WTC11 (cell line): ENCODE data around the gene DESI2. TPM values are rescaled to one million over a fixed set of nuclear protein-coding genes. Genes with fewer than 3 reads are reported as not detected.

Experiments used
- ATAC-seq: fragments of 200-7000 bp; cut with Tn5 transposase; 2 replicates; pipeline ENCODE4 v1.10.0; 2021; ENCODE audit warnings: mild to moderate bottlenecking, moderate library complexity
- CTCF ChIA-PET: fragments of 300-600 bp; sonication (Branson Sonifier 250); formaldehyde crosslinking; loops from one replicate; lab custom pipeline; 2021; ENCODE audit warnings: antibody characterized with exemption; lab: Charles Lee
- POLR2A ChIA-PET: fragments of 350-600 bp; sonication (Branson Sonifier 250); formaldehyde crosslinking; loops from one replicate; lab custom pipeline; 2021; ENCODE audit warnings: antibody characterized with exemption; lab: Charles Lee
- DNase-seq: peaks from one replicate; pipeline ENCODE4 v3.0.0; 2021; ENCODE audit warnings: low spot score
- H3K27ac Mint-ChIP-seq: 2 replicates; pipeline ENCODE4 v1.8.0; 2021; ENCODE audit warnings: mixed read lengths
- H3K27me3 Mint-ChIP-seq: 2 replicates; pipeline ENCODE4 v1.8.0; 2021; ENCODE audit warnings: low read depth, mild to moderate bottlenecking, moderate library complexity, mixed read lengths
- H3K36me3 Mint-ChIP-seq: 2 replicates; pipeline ENCODE4 v1.8.0; 2021; ENCODE audit warnings: mixed read lengths
- H3K4me1 Mint-ChIP-seq: 2 replicates; pipeline ENCODE4 v1.8.0; 2022; ENCODE audit warnings: mixed read lengths
- H3K4me3 Mint-ChIP-seq: 2 replicates; pipeline ENCODE4 v1.8.0; 2021; ENCODE audit warnings: mild to moderate bottlenecking, moderate library complexity, mixed read lengths
- H3K9me3 Mint-ChIP-seq: 2 replicates; pipeline ENCODE4 v1.8.0; 2021; ENCODE audit warnings: mixed read lengths
- ATF1 ChIP-seq: sonication (generic); formaldehyde crosslinking; IDR thresholded peaks from 2 replicates; pipeline ENCODE4 v1.8.1; 2023; ENCODE audit warnings: mild to moderate bottlenecking, moderate library complexity, missing genetic modification reagents
- CREB1 ChIP-seq: sonication (generic); formaldehyde crosslinking; IDR thresholded peaks from 2 replicates; pipeline ENCODE4 v1.8.0; 2023; ENCODE audit warnings: mild to moderate bottlenecking, missing genetic modification reagents
- EMX1 ChIP-seq: fragments of 250-450 bp; sonication (Bioruptor Pico); IDR thresholded peaks from 2 replicates; pipeline ENCODE4 v1.8.0; 2021; ENCODE audit warnings: mild to moderate bottlenecking
- FOXJ3 ChIP-seq: sonication (generic); formaldehyde crosslinking; IDR thresholded peaks from 2 replicates; pipeline ENCODE4 v1.9.0; 2021; ENCODE audit warnings: missing genetic modification reagents, mild to moderate bottlenecking, borderline replicate concordance
- GABPB1 ChIP-seq: sonication (generic); formaldehyde crosslinking; IDR thresholded peaks from 2 replicates; pipeline ENCODE4 v1.8.1; 2023; ENCODE audit warnings: mild to moderate bottlenecking, missing genetic modification reagents
- NFATC4 ChIP-seq: fragments of 250-450 bp; sonication (Bioruptor Pico); IDR thresholded peaks from 2 replicates; pipeline ENCODE4 v1.9.0; 2021; ENCODE audit warnings: mild to moderate bottlenecking
- NFE2L1 ChIP-seq: sonication (generic); formaldehyde crosslinking; IDR thresholded peaks from 2 replicates; pipeline ENCODE4 v1.8.1; 2023; ENCODE audit warnings: missing genetic modification reagents
- NFYB ChIP-seq: sonication (generic); formaldehyde crosslinking; conservative IDR thresholded peaks from 2 replicates; pipeline ENCODE4 v1.8.0; 2022; ENCODE audit warnings: low read depth, missing genetic modification reagents
- SP1 ChIP-seq: sonication (generic); formaldehyde crosslinking; conservative IDR thresholded peaks from 2 replicates; pipeline ENCODE4 v1.8.1; 2022; ENCODE audit warnings: missing genetic modification reagents
- ZNF396 ChIP-seq: fragments of 250-450 bp; sonication (Bioruptor Pico); IDR thresholded peaks from 2 replicates; pipeline ENCODE4 v1.8.0; 2021; ENCODE audit warnings: mild to moderate bottlenecking, moderate library complexity, borderline replicate concordance
- ZNF671 ChIP-seq: fragments of 250-450 bp; sonication (Bioruptor Pico); IDR thresholded peaks from 2 replicates; pipeline ENCODE4 v1.8.0; 2021; ENCODE audit warnings: mild to moderate bottlenecking
- total RNA-seq: library from RNA; stranded (reverse); gene quantifications from 3 replicates; pipeline ENCODE4 v1.2.3, GENCODE V29; 2021
- TF ChIP-seq, protein P1 (sequence below): sonication (generic); formaldehyde crosslinking; conservative IDR thresholded peaks from 2 replicates; pipeline ENCODE4 v1.8.1; 2023; ENCODE audit warnings: mild to moderate bottlenecking, low read depth, missing genetic modification reagents, moderate library complexity
- TF ChIP-seq, protein P2 (sequence below): sonication (generic); formaldehyde crosslinking; IDR thresholded peaks from 2 replicates; pipeline ENCODE4 v1.8.0; 2023; ENCODE audit warnings: missing genetic modification reagents
- TF ChIP-seq, protein P3 (sequence below): sonication (generic); formaldehyde crosslinking; IDR thresholded peaks from 2 replicates; pipeline ENCODE4 v1.8.0; 2022; ENCODE audit warnings: mild to moderate bottlenecking, missing genetic modification reagents
- TF ChIP-seq, protein P4 (sequence below): sonication (generic); formaldehyde crosslinking; IDR thresholded peaks from 2 replicates; pipeline ENCODE4 v1.8.0; 2022; ENCODE audit warnings: mild to moderate bottlenecking, missing genetic modification reagents
- TF ChIP-seq, protein P5 (sequence below): fragments of 250-450 bp; sonication (Bioruptor Pico); IDR thresholded peaks from 2 replicates; pipeline ENCODE4 v1.9.0; 2021; ENCODE audit warnings: mild to moderate bottlenecking
- TF ChIP-seq, protein P6 (sequence below): fragments of 250-450 bp; sonication (Bioruptor Pico); conservative IDR thresholded peaks from 2 replicates; pipeline ENCODE4 v1.9.0; 2021; ENCODE audit warnings: mild to moderate bottlenecking

DESI2 gene
- total RNA-seq, 1 experiment from 2014 or later = 108 TPM

DNA sequence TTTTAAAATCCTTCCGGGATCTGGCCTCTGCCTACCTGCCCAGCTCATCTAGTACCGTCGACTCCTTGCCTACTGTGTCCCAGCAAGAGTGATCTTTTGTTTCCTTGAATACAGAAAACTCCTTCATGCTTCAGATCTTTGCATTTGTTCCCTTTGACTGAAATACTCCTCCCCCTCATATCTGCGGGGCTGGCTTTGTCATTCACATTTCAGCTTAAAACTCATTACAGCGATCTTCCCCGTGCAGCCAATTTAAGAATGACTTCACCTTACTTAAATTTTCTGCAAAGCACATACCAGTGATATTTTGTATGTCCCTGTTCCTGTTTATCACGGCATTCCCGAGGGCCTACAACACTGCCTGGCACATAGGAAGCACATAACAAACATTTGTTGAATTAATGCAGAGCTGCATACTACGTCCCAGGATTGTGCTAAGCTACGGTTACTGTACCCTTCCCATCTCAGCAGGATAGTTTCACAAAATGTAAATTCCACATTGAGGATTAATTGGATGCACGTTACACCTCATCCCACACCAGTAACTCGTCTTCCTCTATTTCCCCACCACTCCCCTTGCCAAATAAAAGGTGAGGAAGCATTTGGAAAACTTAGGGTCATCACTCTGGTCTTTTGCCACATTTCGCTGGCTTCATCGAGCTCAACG is 837 bp upstream of the DESI2 start:
- Mint-ChIP-seq H3K4me3 (peak overlapping the region; percentile 81), H3K4me1 (peaks cover 35% of the 10 kb centered on the region), H3K36me3 (peaks cover 8% of the 10 kb centered on the region), H3K9me3 (peaks cover 8% of the 10 kb centered on the region), H3K27me3 (no peaks in the 10 kb centered on the region), H3K27ac (peak overlapping the region; percentile 97)
- DNase-seq = no peak
- ChIA-PET POLR2A (interaction anchor here (0.5 to 2.7 kb wide), 5 partner anchors 49 to 319 kb away, joined by 3 to 10 read pairs (median 4); partner anchors contain the start of gene COX20), CTCF (interaction anchor here (0.6 to 2.0 kb wide), 4 partner anchors 44 to 327 kb away, joined by 3 to 12 read pairs (median 4); no protein-coding TSS in a partner anchor)
- ATAC-seq = no peak
- TF ChIP-seq ZNF396 (no peak), NFYB (CRISPR knock-in tag) (no peak)
- TF ChIP-seq, protein P1, sequence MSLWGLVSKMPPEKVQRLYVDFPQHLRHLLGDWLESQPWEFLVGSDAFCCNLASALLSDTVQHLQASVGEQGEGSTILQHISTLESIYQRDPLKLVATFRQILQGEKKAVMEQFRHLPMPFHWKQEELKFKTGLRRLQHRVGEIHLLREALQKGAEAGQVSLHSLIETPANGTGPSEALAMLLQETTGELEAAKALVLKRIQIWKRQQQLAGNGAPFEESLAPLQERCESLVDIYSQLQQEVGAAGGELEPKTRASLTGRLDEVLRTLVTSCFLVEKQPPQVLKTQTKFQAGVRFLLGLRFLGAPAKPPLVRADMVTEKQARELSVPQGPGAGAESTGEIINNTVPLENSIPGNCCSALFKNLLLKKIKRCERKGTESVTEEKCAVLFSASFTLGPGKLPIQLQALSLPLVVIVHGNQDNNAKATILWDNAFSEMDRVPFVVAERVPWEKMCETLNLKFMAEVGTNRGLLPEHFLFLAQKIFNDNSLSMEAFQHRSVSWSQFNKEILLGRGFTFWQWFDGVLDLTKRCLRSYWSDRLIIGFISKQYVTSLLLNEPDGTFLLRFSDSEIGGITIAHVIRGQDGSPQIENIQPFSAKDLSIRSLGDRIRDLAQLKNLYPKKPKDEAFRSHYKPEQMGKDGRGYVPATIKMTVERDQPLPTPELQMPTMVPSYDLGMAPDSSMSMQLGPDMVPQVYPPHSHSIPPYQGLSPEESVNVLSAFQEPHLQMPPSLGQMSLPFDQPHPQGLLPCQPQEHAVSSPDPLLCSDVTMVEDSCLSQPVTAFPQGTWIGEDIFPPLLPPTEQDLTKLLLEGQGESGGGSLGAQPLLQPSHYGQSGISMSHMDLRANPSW (CRISPR knock-in tag) = no peak
- TF ChIP-seq, protein P2, sequence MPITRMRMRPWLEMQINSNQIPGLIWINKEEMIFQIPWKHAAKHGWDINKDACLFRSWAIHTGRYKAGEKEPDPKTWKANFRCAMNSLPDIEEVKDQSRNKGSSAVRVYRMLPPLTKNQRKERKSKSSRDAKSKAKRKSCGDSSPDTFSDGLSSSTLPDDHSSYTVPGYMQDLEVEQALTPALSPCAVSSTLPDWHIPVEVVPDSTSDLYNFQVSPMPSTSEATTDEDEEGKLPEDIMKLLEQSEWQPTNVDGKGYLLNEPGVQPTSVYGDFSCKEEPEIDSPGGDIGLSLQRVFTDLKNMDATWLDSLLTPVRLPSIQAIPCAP = 0 out of 2 replicates have a peak, but pooled peaks have one; percentile 27
- TF ChIP-seq, protein P3, sequence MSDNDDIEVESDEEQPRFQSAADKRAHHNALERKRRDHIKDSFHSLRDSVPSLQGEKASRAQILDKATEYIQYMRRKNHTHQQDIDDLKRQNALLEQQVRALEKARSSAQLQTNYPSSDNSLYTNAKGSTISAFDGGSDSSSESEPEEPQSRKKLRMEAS (CRISPR knock-in tag) = no peak; the same call in 1 of the 2 replicates
- TF ChIP-seq, protein P4, sequence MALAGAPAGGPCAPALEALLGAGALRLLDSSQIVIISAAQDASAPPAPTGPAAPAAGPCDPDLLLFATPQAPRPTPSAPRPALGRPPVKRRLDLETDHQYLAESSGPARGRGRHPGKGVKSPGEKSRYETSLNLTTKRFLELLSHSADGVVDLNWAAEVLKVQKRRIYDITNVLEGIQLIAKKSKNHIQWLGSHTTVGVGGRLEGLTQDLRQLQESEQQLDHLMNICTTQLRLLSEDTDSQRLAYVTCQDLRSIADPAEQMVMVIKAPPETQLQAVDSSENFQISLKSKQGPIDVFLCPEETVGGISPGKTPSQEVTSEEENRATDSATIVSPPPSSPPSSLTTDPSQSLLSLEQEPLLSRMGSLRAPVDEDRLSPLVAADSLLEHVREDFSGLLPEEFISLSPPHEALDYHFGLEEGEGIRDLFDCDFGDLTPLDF (CRISPR knock-in tag) = no peak

DNA sequence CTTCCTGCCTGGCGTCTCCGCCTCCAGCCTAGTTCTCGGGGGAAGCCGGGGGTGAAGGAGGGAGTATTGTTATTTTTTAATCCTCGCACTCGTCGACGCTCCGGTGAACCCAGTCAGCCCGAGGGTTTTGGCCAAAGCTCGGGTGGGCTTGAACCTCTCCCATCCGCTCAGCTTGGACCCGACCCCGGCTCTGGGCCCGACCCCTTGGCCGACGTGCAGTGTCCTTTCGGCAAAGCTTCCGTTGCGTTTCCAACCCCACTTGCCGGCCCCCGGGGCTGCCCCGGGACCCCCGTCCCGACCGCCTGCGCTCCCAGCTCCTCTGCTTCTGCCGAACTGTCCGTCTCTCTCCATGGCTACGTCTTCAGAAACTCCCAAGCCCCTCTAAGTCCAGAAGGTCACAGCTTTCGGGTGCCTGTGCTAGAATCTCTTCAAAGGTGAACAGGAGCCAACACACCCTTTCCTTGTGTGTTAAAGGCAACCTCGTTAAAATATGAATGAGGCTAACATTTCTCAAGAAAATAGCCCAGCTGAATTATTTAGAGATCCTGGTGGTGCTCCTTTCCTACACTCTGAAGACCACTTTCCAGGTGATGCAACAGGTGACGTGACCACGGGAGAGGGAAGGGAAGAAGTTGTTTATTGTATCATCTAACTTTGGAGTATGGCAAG is 647 bp downstream of the DESI2 start:
- H3K4me3 Mint-ChIP-seq = no peak overlapping the region
- H3K9me3 Mint-ChIP-seq = no peaks in the 10 kb centered on the region
- peak; percentile 34 for DNase-seq
- CTCF ChIA-PET = interaction anchor here (0.8 to 2.0 kb wide), 3 partner anchors 12 to 144 kb away, joined by 3 to 12 read pairs (median 4); no protein-coding TSS in a partner anchor
- H3K4me1 Mint-ChIP-seq = peaks cover 43% of the 10 kb centered on the region
- TF ChIP-seq EMX1 = no peak
- TF ChIP-seq NFE2L1 (CRISPR knock-in tag) = no peak
- 0 out of 2 replicates have a peak, but pooled peaks have one; percentile 56 for TF ChIP-seq GABPB1 (CRISPR knock-in tag)
- TF ChIP-seq, all 79 proteins: peak for 1
- ATAC-seq = no peak
- POLR2A ChIA-PET = interaction anchor here (0.7 to 2.7 kb wide), 4 partner anchors 45 to 317 kb away, joined by 3 to 10 read pairs (median 4); partner anchors contain the start of gene COX20
- no peak overlapping the region for H3K27ac Mint-ChIP-seq
- no peaks in the 10 kb centered on the region for H3K27me3 Mint-ChIP-seq
- H3K36me3 Mint-ChIP-seq = peaks cover 14% of the 10 kb centered on the region

DNA sequence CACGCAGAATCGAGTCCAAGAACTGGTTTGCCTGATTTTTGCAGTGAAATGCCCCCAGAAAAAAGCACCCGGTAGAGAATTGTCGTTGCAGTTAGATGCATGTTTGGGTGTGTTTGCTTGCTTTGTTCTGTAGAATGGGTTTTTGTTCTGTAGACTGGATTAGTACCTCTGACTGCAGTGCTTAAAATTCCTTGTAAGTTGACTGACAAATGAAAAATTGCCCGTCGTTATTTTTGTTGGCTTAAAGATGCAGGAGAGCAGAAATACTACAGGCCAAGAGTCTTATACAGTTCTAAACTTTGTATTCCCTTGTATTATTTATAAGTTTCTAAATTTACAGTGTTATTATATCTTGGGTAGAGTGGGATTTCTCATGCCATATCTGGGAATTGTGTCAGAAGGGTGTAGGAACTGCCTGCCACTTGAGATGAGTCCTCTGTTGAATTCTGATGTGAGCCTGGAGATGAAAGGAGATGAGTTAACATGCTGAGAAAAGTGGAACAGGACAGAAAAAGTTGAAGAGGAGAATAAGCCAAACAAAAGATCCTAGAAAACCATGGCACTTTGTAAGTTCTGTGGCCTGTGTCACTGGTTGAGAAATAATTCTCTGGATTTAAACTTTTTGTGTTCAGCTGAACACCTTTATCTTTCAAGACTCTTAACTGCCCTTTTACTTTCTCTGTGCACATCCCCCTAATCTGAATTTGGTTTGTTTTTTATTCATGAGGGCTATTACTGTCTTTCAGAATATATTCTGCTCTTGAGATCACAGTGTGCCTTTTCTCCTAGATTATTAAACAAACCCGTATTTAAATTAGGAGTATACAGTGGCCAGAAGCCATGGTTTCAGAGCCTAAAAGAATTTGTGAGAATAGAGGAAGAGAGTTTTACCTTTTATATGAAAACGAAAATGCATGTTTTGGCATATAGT is 1.4 kb downstream of the DESI2 start:
- TF ChIP-seq, protein P5, sequence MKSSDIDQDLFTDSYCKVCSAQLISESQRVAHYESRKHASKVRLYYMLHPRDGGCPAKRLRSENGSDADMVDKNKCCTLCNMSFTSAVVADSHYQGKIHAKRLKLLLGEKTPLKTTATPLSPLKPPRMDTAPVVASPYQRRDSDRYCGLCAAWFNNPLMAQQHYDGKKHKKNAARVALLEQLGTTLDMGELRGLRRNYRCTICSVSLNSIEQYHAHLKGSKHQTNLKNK = no peak
- no peak for TF ChIP-seq FOXJ3 (CRISPR knock-in tag)
- TF ChIP-seq, protein P6, sequence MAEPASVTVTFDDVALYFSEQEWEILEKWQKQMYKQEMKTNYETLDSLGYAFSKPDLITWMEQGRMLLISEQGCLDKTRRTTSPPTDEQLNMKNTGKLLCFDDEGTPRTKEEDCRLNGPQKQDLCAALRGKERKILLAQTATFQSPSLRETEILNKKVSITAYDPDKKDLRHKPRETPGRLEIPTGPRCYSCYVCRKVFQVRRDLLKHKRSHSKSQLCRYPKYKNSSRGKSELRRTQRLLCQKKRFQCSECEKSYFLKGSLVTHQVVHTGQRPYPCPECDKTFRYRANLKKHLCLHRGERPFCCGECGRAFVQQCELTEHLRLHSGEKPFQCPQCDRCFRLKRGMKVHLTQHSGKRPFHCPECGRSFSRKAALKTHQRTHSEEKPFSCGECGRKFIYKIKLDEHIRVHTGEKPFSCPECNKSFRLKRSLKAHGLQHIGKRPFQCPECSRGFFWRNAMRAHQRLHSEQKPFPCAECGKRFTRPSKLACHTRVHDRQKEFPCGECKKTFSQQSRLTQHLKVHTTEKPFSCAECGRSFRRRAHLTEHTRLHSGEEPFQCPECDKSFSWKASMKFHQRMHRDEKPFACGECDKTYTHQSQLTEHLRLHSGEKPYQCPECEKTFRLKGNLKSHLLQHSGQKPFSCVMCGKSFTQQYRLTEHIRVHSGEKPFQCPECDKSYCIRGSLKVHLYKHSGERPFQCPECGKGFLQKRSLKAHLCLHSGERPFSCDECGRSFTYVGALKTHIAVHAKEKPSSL (CRISPR knock-in tag) = no peak
- TF ChIP-seq, protein P3 (CRISPR knock-in tag) = no peak
- no peak for TF ChIP-seq NFATC4 (CRISPR knock-in tag)
- TF ChIP-seq SP1 = no peak
- no peak for TF ChIP-seq ZNF671 (CRISPR knock-in tag)
- TF ChIP-seq CREB1 = no peak
- no peak for TF ChIP-seq NFE2L1 (CRISPR knock-in tag)
- TF ChIP-seq ATF1 (CRISPR knock-in tag) = no peak
- ATAC-seq (no peak), DNase-seq (no peak)
- ChIA-PET CTCF (interaction anchor here (0.8 to 2.0 kb wide), 2 partner anchors 11 to 50 kb away, joined by 4 to 12 read pairs; no protein-coding TSS in a partner anchor), POLR2A (interaction anchor here (2.7 kb wide), 1 partner anchor 180 kb away, joined by 10 read pairs; the partner anchor contains the start of gene COX20)
- Mint-ChIP-seq H3K27ac (no peak overlapping the region), H3K4me3 (no peak overlapping the region), H3K27me3 (no peaks in the 10 kb centered on the region), H3K4me1 (peaks cover 50% of the 10 kb centered on the region), H3K36me3 (peaks cover 18% of the 10 kb centered on the region), H3K9me3 (no peaks in the 10 kb centered on the region)
